CD14-positive monocyte (primary cell): ENCODE results near the gene SUCO. TPM values are rescaled to one million over a fixed set of nuclear protein-coding genes. Genes with fewer than 3 reads are reported as not detected.

ENCODE experiments used
- DNase-seq, 3 donors: peaks; one replicate each; pipeline ENCODE4 v3.0.0-alpha.2; 2011 to 2022
- H2AFZ ChIP-seq: 2 replicates; pipeline ENCODE4 v1.6.0; 2012; ENCODE audit warnings: mild to moderate bottlenecking, low read depth, low read length, inconsistent platforms; ENCODE audit not compliant: insufficient read depth, poor library complexity, severe bottlenecking
- H3K27ac ChIP-seq, 2 donors: 1 replicate in 1 of 2; 2 replicates in 1 of 2; pipeline ENCODE4 v1.5.1; 2012 to 2013; ENCODE audit warnings: low read length in 2 of 2, control low read depth in 1 of 2, inconsistent platforms in 1 of 2, low read depth in 1 of 2, mild to moderate bottlenecking in 1 of 2
- H3K27me3 ChIP-seq, 2 donors: one replicate each; pipeline versions ENCODE4 v1.6.0 to v1.6.1; 2011 to 2013; ENCODE audit warnings: low read length in 2 of 2; ENCODE audit not compliant: control insufficient read depth in 2 of 2, insufficient read depth in 2 of 2
- H3K36me3 ChIP-seq, 2 donors: replicated peaks in 1 of 2; 1 replicate in 1 of 2; 2 replicates in 1 of 2; pipeline versions ENCODE4 v1.5.1 to v1.6.1; 2012 to 2013; ENCODE audit warnings: low read length in 2 of 2, control low read depth in 1 of 2, inconsistent platforms in 1 of 2, mild to moderate bottlenecking in 1 of 2; ENCODE audit not compliant: insufficient read depth in 2 of 2, control insufficient read depth in 1 of 2
- H3K4me1 ChIP-seq, 2 donors: 1 replicate in 1 of 2; 2 replicates in 1 of 2; pipeline versions ENCODE4 v1.5.1 to v1.6.1; 2012 to 2013; ENCODE audit warnings: low read length in 2 of 2, control low read depth in 1 of 2, inconsistent platforms in 1 of 2, mild to moderate bottlenecking in 1 of 2, moderate library complexity in 1 of 2; ENCODE audit not compliant: insufficient read depth in 2 of 2, control insufficient read depth in 1 of 2
- H3K4me2 ChIP-seq: replicated peaks from 2 replicates; pipeline ENCODE3; 2012; ENCODE audit warnings: low read length, moderate library complexity, mild to moderate bottlenecking; ENCODE audit not compliant: poor library complexity, severe bottlenecking; ENCODE audit errors: extremely low read depth
- H3K4me3 ChIP-seq, 3 experiments: fragments of 200-600 bp in 1 of 3; sonication (generic) in 1 of 3; replicated peaks in 1 of 3; 1 replicate in 2 of 3; 2 replicates in 1 of 3; pipeline ENCODE4 v1.5.1; 2011 to 2013; ENCODE audit warnings: low read length in 3 of 3, mild to moderate bottlenecking in 3 of 3, control low read depth in 2 of 3, low read depth in 2 of 3, inconsistent platforms in 1 of 3, moderate library complexity in 1 of 3
- H3K79me2 ChIP-seq: 2 replicates; pipeline ENCODE4 v1.6.0; 2012; ENCODE audit warnings: mild to moderate bottlenecking, control low read depth, inconsistent platforms, low read length, moderate library complexity; ENCODE audit not compliant: insufficient read depth
- H3K9ac ChIP-seq: 2 replicates; pipeline ENCODE4 v1.6.0; 2017; ENCODE audit warnings: low read length, mild to moderate bottlenecking; ENCODE audit not compliant: insufficient read depth, poor library complexity, severe bottlenecking
- H3K9me3 ChIP-seq, 2 donors: replicated peaks in 1 of 2; 1 replicate in 1 of 2; 2 replicates in 1 of 2; pipeline versions ENCODE4 v1.5.1 to v1.6.1; 2012 to 2013; ENCODE audit warnings: low read length in 2 of 2, control low read depth in 1 of 2; ENCODE audit not compliant: control insufficient read depth in 1 of 2, insufficient read depth in 1 of 2
- H4K20me1 ChIP-seq: 2 replicates; pipeline ENCODE4 v1.6.0; 2012; ENCODE audit warnings: mild to moderate bottlenecking, low read length, control low read depth, moderate library complexity; ENCODE audit not compliant: insufficient read depth
- H3K27ac Mint-ChIP-seq, 7 donors: one replicate each; pipeline ENCODE4 v1.8.0; 2020; ENCODE audit warnings: mild to moderate bottlenecking in 7 of 7, mixed read lengths in 7 of 7, moderate library complexity in 6 of 7, inconsistent platforms in 2 of 7
- H3K27me3 Mint-ChIP-seq, 3 donors: one replicate each; pipeline ENCODE4 v1.8.0; 2021 to 2022; ENCODE audit warnings: low read depth in 3 of 3, mild to moderate bottlenecking in 3 of 3, mixed read lengths in 3 of 3, moderate library complexity in 3 of 3, inconsistent platforms in 1 of 3
- H3K36me3 Mint-ChIP-seq, 2 donors: one replicate each; pipeline ENCODE4 v1.8.0; 2020; ENCODE audit warnings: mixed read lengths in 2 of 2, inconsistent platforms in 1 of 2, mild to moderate bottlenecking in 1 of 2
- H3K4me1 Mint-ChIP-seq: one replicate; pipeline ENCODE4 v1.8.0; 2020; ENCODE audit warnings: mild to moderate bottlenecking, mixed read lengths
- H3K4me3 Mint-ChIP-seq, 2 donors: one replicate each; pipeline ENCODE4 v1.8.0; 2020; ENCODE audit warnings: mild to moderate bottlenecking in 2 of 2, mixed read lengths in 2 of 2, moderate library complexity in 1 of 2
- H3K9me3 Mint-ChIP-seq, 7 donors: one replicate each; pipeline ENCODE4 v1.8.0; 2020 to 2022; ENCODE audit warnings: mixed read lengths in 7 of 7, mild to moderate bottlenecking in 6 of 7, moderate library complexity in 6 of 7, inconsistent platforms in 2 of 7
- WGBS: methylation state at CpG from one replicate; pipeline ENCODE4 v1.1.5; 2013; ENCODE audit warnings: missing lambda C conversion rate; ENCODE audit not compliant: insufficient coverage; 5-methylcytosine and 5-hydroxymethylcytosine counted together
- intact Hi-C, 2 donors: fragments of 100-400 bp; cut with micrococcal nuclease; formaldehyde crosslinking; loops; one replicate each; pipeline versions ENCODE4 v1.15.0 to v1.15.1; 2023
- polyA plus RNA-seq, 3 donors: library from polyadenylated mRNA; depleted of rRNA in 1 of 3; unstranded in 2 of 3; stranded (reverse) in 1 of 3; fragments of 300-500 nt in 2 of 3; fragments of >200 nt in 1 of 3; fragmentation: Illumina TruSeq in 2 of 3; gene quantifications; 1 replicate in 2 of 3; 2 replicates in 1 of 3; pipeline ENCODE4 v1.2.3, GENCODE V29; 2012 to 2021
- TF ChIP-seq, protein P1 (sequence below): fragments of 200-600 bp; IDR thresholded peaks from one replicate; pipeline ENCODE4 v1.8.0; 2022; ENCODE audit warnings: antibody characterized with exemption, mild to moderate bottlenecking

The SUCO gene
- polyA plus RNA-seq, 3 donors, result 6.8 to 8.5 (median 6.8) TPM

DNA sequence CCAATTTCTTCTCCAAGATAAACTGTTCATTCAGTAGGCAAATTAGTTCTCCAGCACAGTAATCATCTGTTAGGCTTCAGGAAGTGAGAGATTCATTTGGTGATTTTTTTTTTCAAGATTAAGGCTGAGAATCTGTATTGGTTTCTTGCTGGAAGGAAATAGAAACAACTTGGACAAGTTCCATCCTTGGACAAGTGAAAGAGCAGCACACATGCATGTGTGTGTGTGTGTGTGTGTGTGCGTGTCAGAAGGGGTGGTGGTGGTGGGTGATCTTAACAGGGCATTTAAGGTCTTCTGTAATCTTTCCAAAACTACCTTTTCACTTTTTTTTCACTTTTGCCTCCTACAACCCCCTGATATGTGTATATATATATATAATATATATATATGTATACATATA, 15.9 kb upstream of the SUCO start:
- peaks cover 0 to 8% (median 3%) of the 10 kb centered on the region in 7 donors for H3K9me3 Mint-ChIP-seq
- Histone ChIP-seq H3K79me2 (no peaks in the 10 kb centered on the region), H3K9me3 (no peaks in the 10 kb centered on the region), H3K27me3 (no peaks in the 10 kb centered on the region), H3K27ac (peak overlapping the region in 1 of 2 donors; percentile 55), H3K4me1 (peaks cover 31 to 42% of the 10 kb centered on the region in 2 donors), H2AFZ (peak overlapping the region; percentile 0), H3K4me2 (no peak overlapping the region), H3K36me3 (no peaks in the 10 kb centered on the region), H3K4me3 (no peak overlapping the region), H3K9ac (no peak overlapping the region), H4K20me1 (no peaks in the 10 kb centered on the region)
- no peak for DNase-seq
- WGBS, result no CpG with 5 or more reads among the region's 1 CpG
- peak overlapping the region in 2 of 7 donors; percentile 19 to 51 for H3K27ac Mint-ChIP-seq
- H3K4me1 Mint-ChIP-seq, result peaks cover 29% of the 10 kb centered on the region
- peaks cover 0 to 2% (median 0%) of the 10 kb centered on the region in 3 donors for H3K27me3 Mint-ChIP-seq
- no peak overlapping the region for H3K4me3 Mint-ChIP-seq
- TF ChIP-seq, protein P1, sequence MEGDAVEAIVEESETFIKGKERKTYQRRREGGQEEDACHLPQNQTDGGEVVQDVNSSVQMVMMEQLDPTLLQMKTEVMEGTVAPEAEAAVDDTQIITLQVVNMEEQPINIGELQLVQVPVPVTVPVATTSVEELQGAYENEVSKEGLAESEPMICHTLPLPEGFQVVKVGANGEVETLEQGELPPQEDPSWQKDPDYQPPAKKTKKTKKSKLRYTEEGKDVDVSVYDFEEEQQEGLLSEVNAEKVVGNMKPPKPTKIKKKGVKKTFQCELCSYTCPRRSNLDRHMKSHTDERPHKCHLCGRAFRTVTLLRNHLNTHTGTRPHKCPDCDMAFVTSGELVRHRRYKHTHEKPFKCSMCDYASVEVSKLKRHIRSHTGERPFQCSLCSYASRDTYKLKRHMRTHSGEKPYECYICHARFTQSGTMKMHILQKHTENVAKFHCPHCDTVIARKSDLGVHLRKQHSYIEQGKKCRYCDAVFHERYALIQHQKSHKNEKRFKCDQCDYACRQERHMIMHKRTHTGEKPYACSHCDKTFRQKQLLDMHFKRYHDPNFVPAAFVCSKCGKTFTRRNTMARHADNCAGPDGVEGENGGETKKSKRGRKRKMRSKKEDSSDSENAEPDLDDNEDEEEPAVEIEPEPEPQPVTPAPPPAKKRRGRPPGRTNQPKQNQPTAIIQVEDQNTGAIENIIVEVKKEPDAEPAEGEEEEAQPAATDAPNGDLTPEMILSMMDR, result no peak
- no peaks in the 10 kb centered on the region for H3K36me3 Mint-ChIP-seq
- intact Hi-C loops, result no loop called here

DNA sequence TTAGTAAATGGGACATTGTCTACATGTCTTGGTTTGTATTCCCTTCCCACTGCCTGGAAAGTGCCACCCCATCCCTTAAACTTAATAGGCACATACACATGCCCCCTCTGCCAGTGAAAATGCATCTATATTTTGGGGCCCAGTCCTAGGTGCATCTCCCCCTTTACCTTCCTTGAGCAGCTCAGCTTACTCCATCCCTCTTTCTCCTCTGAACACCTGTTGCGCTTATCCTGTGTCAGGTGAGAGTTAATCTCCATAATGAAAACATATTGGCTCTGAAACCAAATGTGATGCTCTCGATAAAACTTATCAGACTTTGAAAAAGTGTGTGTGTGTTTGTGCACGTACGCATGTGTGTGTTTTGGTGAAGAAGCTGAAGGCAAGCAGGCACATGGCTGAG, 15.4 kb upstream of the SUCO start:
- Histone ChIP-seq H3K27me3 (no peaks in the 10 kb centered on the region), H3K9me3 (no peaks in the 10 kb centered on the region), H3K4me3 (no peak overlapping the region), H4K20me1 (no peaks in the 10 kb centered on the region), H3K9ac (no peak overlapping the region), H3K4me2 (no peak overlapping the region), H3K79me2 (no peaks in the 10 kb centered on the region), H3K27ac (no peak overlapping the region), H3K4me1 (peaks cover 28 to 37% of the 10 kb centered on the region in 2 donors), H2AFZ (peak overlapping the region; percentile 21), H3K36me3 (no peaks in the 10 kb centered on the region)
- intact Hi-C loops, result no loop called here
- DNase-seq, result no peak
- H3K27me3 Mint-ChIP-seq, result peaks cover 0 to 2% (median 0%) of the 10 kb centered on the region in 3 donors
- TF ChIP-seq, protein P1, result no peak
- WGBS, result 100% methylated on average over 1 of the region's 4 CpGs
- H3K36me3 Mint-ChIP-seq, result no peaks in the 10 kb centered on the region
- peaks cover 0 to 8% (median 3%) of the 10 kb centered on the region in 7 donors for H3K9me3 Mint-ChIP-seq
- H3K4me1 Mint-ChIP-seq, result peaks cover 25% of the 10 kb centered on the region
- no peak overlapping the region for H3K4me3 Mint-ChIP-seq
- peak overlapping the region in 2 of 7 donors; percentile 51 to 73 for H3K27ac Mint-ChIP-seq
